HFFc6 (cell line): Measurements from ENCODE around the gene LRRTM4. TPM values are rescaled to one million over a fixed set of nuclear protein-coding genes. Genes with fewer than 3 reads are reported as not detected.
"Not testable (repeated sequence)": the region's sequence is repeated elsewhere in the genome, so short reads cannot be mapped to it uniquely, and the experiment has no call there.

ENCODE experiments used
- DNase-seq: peaks from one replicate; pipeline ENCODE4 v3.0.0-alpha.2; 2018
- H3K27ac Mint-ChIP-seq: 2 replicates; pipeline ENCODE4 v1.8.0; 2020; ENCODE audit warnings: mild to moderate bottlenecking, mixed read lengths
- H3K27me3 Mint-ChIP-seq: 2 replicates; pipeline ENCODE4 v1.8.0; 2021; ENCODE audit warnings: mild to moderate bottlenecking, moderate library complexity, mixed read lengths; ENCODE audit not compliant: insufficient read depth
- H3K36me3 Mint-ChIP-seq: 2 replicates; pipeline ENCODE4 v1.8.0; 2021; ENCODE audit warnings: low read depth, mixed read lengths
- H3K4me1 Mint-ChIP-seq: 2 replicates; pipeline ENCODE4 v1.8.0; 2020; ENCODE audit warnings: low read depth, mixed read lengths
- H3K4me3 Mint-ChIP-seq: 2 replicates; pipeline ENCODE4 v1.8.0; 2020; ENCODE audit warnings: mild to moderate bottlenecking, moderate library complexity, mixed read lengths
- H3K9me3 Mint-ChIP-seq: 2 replicates; pipeline ENCODE4 v1.8.0; 2020; ENCODE audit warnings: mild to moderate bottlenecking, mixed read lengths
- total RNA-seq, 6 experiments: library from RNA; stranded (reverse); fragmentation: NEBNext Ultra II Directional; extraction: Animal tissue kit (Norgen Biotek cat#: 25700); gene quantifications; 2 replicates in 1 of 6; 3 replicates in 5 of 6; pipeline ENCODE4 v1.2.3, GENCODE V29; 2021
- TF ChIP-seq, protein P1 (sequence below): fragments of 200-600 bp; sonication (generic); IDR thresholded peaks from 2 replicates; pipeline ENCODE4 v1.5.0; 2021; ENCODE audit warnings: antibody characterized with exemption, mild to moderate bottlenecking

LRRTM4 gene
- total RNA-seq, 6 experiments from 2014 or later, result not detected

- no peaks in the 10 kb centered on the region for H3K4me1 Mint-ChIP-seq
- no peak for DNase-seq
- H3K9me3 Mint-ChIP-seq, result peaks cover 26% of the 10 kb centered on the region
- TF ChIP-seq, protein P1, sequence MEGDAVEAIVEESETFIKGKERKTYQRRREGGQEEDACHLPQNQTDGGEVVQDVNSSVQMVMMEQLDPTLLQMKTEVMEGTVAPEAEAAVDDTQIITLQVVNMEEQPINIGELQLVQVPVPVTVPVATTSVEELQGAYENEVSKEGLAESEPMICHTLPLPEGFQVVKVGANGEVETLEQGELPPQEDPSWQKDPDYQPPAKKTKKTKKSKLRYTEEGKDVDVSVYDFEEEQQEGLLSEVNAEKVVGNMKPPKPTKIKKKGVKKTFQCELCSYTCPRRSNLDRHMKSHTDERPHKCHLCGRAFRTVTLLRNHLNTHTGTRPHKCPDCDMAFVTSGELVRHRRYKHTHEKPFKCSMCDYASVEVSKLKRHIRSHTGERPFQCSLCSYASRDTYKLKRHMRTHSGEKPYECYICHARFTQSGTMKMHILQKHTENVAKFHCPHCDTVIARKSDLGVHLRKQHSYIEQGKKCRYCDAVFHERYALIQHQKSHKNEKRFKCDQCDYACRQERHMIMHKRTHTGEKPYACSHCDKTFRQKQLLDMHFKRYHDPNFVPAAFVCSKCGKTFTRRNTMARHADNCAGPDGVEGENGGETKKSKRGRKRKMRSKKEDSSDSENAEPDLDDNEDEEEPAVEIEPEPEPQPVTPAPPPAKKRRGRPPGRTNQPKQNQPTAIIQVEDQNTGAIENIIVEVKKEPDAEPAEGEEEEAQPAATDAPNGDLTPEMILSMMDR, result no peak
- no peaks in the 10 kb centered on the region for H3K36me3 Mint-ChIP-seq
- no peaks in the 10 kb centered on the region for H3K27me3 Mint-ChIP-seq
- H3K27ac Mint-ChIP-seq, result no peak overlapping the region
- H3K4me3 Mint-ChIP-seq, result no peak overlapping the region
These were observed 380.0 kb downstream of the LRRTM4 start for GRCh38 chr2:77142141-77142540.

GRCh38 chr2:77128479-77128878 lies 393.7 kb downstream of the LRRTM4 start:
- not testable (repeated sequence) for H3K27me3 Mint-ChIP-seq, H3K27ac Mint-ChIP-seq, H3K4me3 Mint-ChIP-seq, DNase-seq, H3K36me3 Mint-ChIP-seq, H3K4me1 Mint-ChIP-seq
- H3K9me3 Mint-ChIP-seq, result peaks cover 16% of the 10 kb centered on the region

GRCh38 chr2:77127345-77127744 lies 394.8 kb downstream of the LRRTM4 start:
- Mint-ChIP-seq H3K4me1 (no peaks in the 10 kb centered on the region), H3K9me3 (peaks cover 22% of the 10 kb centered on the region), H3K27ac (no peak overlapping the region), H3K36me3 (no peaks in the 10 kb centered on the region; the same call in 1 of the 2 replicates), H3K4me3 (no peak overlapping the region), H3K27me3 (no peaks in the 10 kb centered on the region)
- TF ChIP-seq, protein P1, result no peak
- DNase-seq, result no peak

GRCh38 chr2:77121518-77121917 lies 400.7 kb downstream of the LRRTM4 start:
- Mint-ChIP-seq H3K36me3 (no peaks in the 10 kb centered on the region), H3K9me3 (peaks cover 29% of the 10 kb centered on the region), H3K27ac (no peak overlapping the region), H3K4me3 (no peak overlapping the region), H3K4me1 (no peaks in the 10 kb centered on the region), H3K27me3 (no peaks in the 10 kb centered on the region)
- TF ChIP-seq, protein P1, result no peak
- DNase-seq, result no peak

- H3K4me3 Mint-ChIP-seq, result no peak overlapping the region
- H3K36me3 Mint-ChIP-seq, result no peaks in the 10 kb centered on the region
- H3K27me3 Mint-ChIP-seq, result no peaks in the 10 kb centered on the region
- H3K9me3 Mint-ChIP-seq, result peaks cover 35% of the 10 kb centered on the region
- H3K27ac Mint-ChIP-seq, result no peak overlapping the region
- H3K4me1 Mint-ChIP-seq, result no peaks in the 10 kb centered on the region
- TF ChIP-seq, protein P1, result no peak
- no peak for DNase-seq
These were observed 402.8 kb downstream of the LRRTM4 start for GRCh38 chr2:77119333-77119732.

GRCh38 chr2:77108915-77109314 lies 413.3 kb downstream of the LRRTM4 start:
- H3K27ac Mint-ChIP-seq, result no peak overlapping the region
- H3K36me3 Mint-ChIP-seq, result no peaks in the 10 kb centered on the region
- TF ChIP-seq, protein P1, result no peak
- no peaks in the 10 kb centered on the region for H3K4me1 Mint-ChIP-seq
- no peak overlapping the region for H3K4me3 Mint-ChIP-seq
- DNase-seq, result no peak
- H3K9me3 Mint-ChIP-seq, result peaks cover 24% of the 10 kb centered on the region
- no peaks in the 10 kb centered on the region for H3K27me3 Mint-ChIP-seq
